PC-3 (cell line): ENCODE data around the gene HCN4. TPM values are rescaled to one million over a fixed set of nuclear protein-coding genes. Genes with fewer than 3 reads are reported as not detected.

Experiments
- ATAC-seq: fragments of 200-7000 bp; cut with Tn5 transposase; 2 replicates; pipeline ENCODE4 v1.9.1; 2020; ENCODE audit warnings: mild to moderate bottlenecking, moderate library complexity
- BruUV-seq: library from RNA; stranded (reverse); fragments of 400-500 nt; replicated peaks from 2 replicates; lab custom pipeline; 2021; lab: Mats Ljungman, UMichigan
- CTCF ChIA-PET: fragments of 300-600 bp; sonication (Branson Sonifier 250); formaldehyde crosslinking; loops from one replicate; lab custom pipeline; 2022; ENCODE audit warnings: antibody characterized with exemption; lab: Charles Lee
- POLR2A ChIA-PET: fragments of 300-600 bp; sonication (Branson Sonifier 250); formaldehyde crosslinking; loops from one replicate; lab custom pipeline; 2022; ENCODE audit warnings: antibody characterized with exemption; ENCODE audit not compliant: unreplicated experiment; lab: Charles Lee
- DNase-seq: peaks from one replicate; pipeline ENCODE4 v3.0.0-alpha.2; 2015
- H2AFZ ChIP-seq: fragments of 300-600 bp; sonication (generic); 2 replicates; pipeline ENCODE4 v1.6.0; 2016; ENCODE audit warnings: antibody characterized with exemption, low read length
- H3F3A ChIP-seq: fragments of 300-600 bp; sonication (generic); one replicate; pipeline ENCODE4 v1.6.0; 2017; ENCODE audit warnings: antibody characterized with exemption, low read length, control low read depth, mild to moderate bottlenecking; ENCODE audit not compliant: unreplicated experiment
- H3K27ac ChIP-seq: fragments of 300-600 bp; sonication (generic); 2 replicates; pipeline ENCODE4 v1.5.1; 2016; ENCODE audit warnings: mild to moderate bottlenecking, low read length
- H3K27me3 ChIP-seq: fragments of 300-600 bp; sonication (generic); 2 replicates; pipeline ENCODE4 v1.6.1; 2016; ENCODE audit warnings: low read length, mixed read lengths
- H3K36me3 ChIP-seq: fragments of 300-600 bp; sonication (generic); 2 replicates; pipeline ENCODE4 v1.6.1; 2016; ENCODE audit warnings: low read depth, mixed run types, low read length, mixed read lengths
- H3K4me1 ChIP-seq: fragments of 300-600 bp; sonication (generic); 2 replicates; pipeline ENCODE4 v1.5.1; 2016; ENCODE audit warnings: low read length; ENCODE audit not compliant: insufficient read depth
- H3K4me2 ChIP-seq: fragments of 300-600 bp; sonication (generic); 2 replicates; pipeline ENCODE4 v1.6.0; 2016; ENCODE audit warnings: low read length
- H3K4me3 ChIP-seq: fragments of 300-600 bp; sonication (generic); 2 replicates; pipeline ENCODE4 v1.5.1; 2016; ENCODE audit warnings: mild to moderate bottlenecking, low read length, mixed read lengths
- H3K79me2 ChIP-seq: fragments of 300-600 bp; sonication (generic); 2 replicates; pipeline ENCODE4 v1.6.1; 2017; ENCODE audit warnings: low read length, mixed read lengths
- H3K9ac ChIP-seq: fragments of 300-600 bp; sonication (generic); 2 replicates; pipeline ENCODE4 v1.6.0; 2016; ENCODE audit warnings: mild to moderate bottlenecking, low read length
- H3K9me2 ChIP-seq: fragments of 300-600 bp; sonication (generic); replicated peaks from 2 replicates; pipeline ENCODE4 v1.6.1; 2016; ENCODE audit warnings: mixed run types, low read length, mixed read lengths
- H3K9me3 ChIP-seq: fragments of 300-600 bp; sonication (generic); 2 replicates; pipeline ENCODE4 v1.6.1; 2016; ENCODE audit warnings: low read length, mixed read lengths
- H4K20me1 ChIP-seq: fragments of 300-600 bp; sonication (generic); 2 replicates; pipeline ENCODE4 v1.6.1; 2016; ENCODE audit warnings: low read length, mixed read lengths
- EZH2 ChIP-seq: fragments of 300-600 bp; sonication (generic); IDR thresholded peaks from one replicate; pipeline ENCODE4 v1.6.1; 2017; ENCODE audit warnings: antibody characterized with exemption, mild to moderate bottlenecking, low read length; ENCODE audit not compliant: unreplicated experiment
- EZH2phosphoT487 ChIP-seq: fragments of 300-600 bp; sonication (generic); IDR thresholded peaks from 2 replicates; pipeline ENCODE4 v1.6.1; 2018; ENCODE audit warnings: mild to moderate bottlenecking, antibody characterized with exemption, low read length, borderline replicate concordance
- intact Hi-C: fragments of 100-400 bp; cut with micrococcal nuclease; formaldehyde crosslinking; loops from 2 replicates; pipeline ENCODE4 v1.9.0; 2023
- total RNA-seq: library from RNA; depleted of rRNA; stranded (reverse); fragments of >200 nt; gene quantifications from 2 replicates; pipeline ENCODE4 v1.2.3, GENCODE V29; 2014
- TF ChIP-seq, protein P1 (sequence below): fragments of 300-600 bp; sonication (generic); conservative IDR thresholded peaks from 2 replicates; pipeline ENCODE4 v1.5.1; 2017; ENCODE audit warnings: antibody characterized with exemption, low read depth, mild to moderate bottlenecking, low read length

Gene HCN4
- total RNA-seq, 1 experiment from 2014 or later = not detected

DNA sequence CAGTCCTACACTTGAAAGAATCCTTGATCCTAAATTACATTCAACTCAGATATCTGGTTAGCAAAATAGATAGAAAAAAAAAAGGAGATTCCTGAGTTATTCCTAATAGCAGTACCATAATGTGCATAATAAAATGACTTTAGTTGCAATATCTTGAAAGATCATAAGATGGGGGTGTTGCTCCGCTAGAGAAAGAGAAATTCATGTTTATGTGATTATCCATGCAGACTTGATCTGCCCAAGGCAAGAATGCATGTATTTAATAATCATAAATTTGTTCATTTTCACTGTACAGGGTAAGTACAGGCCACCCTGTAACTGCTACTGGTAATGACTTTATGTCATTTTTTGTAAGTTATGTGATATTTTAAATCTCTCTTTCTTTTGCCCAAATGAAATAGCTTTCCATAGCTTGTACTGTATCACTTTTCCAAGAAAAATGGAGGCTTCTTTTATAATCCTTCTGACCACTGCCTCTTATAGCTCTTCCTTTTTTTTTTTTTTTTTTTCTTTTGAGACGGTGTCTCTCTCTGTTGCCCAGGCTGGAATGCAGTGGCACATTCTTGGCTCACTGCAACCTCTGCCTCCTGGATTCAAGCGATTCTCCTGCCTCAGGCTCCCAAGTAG, 84.6 kb downstream of the HCN4 start:
- POLR2A ChIA-PET = no interaction called here
- TF ChIP-seq EZH2phosphoT487 = no peak
- TF ChIP-seq, protein P1, sequence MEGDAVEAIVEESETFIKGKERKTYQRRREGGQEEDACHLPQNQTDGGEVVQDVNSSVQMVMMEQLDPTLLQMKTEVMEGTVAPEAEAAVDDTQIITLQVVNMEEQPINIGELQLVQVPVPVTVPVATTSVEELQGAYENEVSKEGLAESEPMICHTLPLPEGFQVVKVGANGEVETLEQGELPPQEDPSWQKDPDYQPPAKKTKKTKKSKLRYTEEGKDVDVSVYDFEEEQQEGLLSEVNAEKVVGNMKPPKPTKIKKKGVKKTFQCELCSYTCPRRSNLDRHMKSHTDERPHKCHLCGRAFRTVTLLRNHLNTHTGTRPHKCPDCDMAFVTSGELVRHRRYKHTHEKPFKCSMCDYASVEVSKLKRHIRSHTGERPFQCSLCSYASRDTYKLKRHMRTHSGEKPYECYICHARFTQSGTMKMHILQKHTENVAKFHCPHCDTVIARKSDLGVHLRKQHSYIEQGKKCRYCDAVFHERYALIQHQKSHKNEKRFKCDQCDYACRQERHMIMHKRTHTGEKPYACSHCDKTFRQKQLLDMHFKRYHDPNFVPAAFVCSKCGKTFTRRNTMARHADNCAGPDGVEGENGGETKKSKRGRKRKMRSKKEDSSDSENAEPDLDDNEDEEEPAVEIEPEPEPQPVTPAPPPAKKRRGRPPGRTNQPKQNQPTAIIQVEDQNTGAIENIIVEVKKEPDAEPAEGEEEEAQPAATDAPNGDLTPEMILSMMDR = peak; percentile 63
- Histone ChIP-seq H3K9me2 (no peaks in the 10 kb centered on the region), H3K9ac (no peak overlapping the region), H3K4me1 (no peaks in the 10 kb centered on the region), H3K27me3 (no peaks in the 10 kb centered on the region), H3K4me2 (no peak overlapping the region), H3K79me2 (no peaks in the 10 kb centered on the region), H4K20me1 (no peaks in the 10 kb centered on the region), H3K27ac (no peak overlapping the region), H3F3A (no peaks in the 10 kb centered on the region), H3K4me3 (no peak overlapping the region), H3K36me3 (no peaks in the 10 kb centered on the region), H3K9me3 (no peaks in the 10 kb centered on the region), H2AFZ (no peak overlapping the region)
- peak; percentile 55 for DNase-seq
- peak; percentile 42; the same call in 1 of the 2 replicates for ATAC-seq
- intact Hi-C loops = loop anchor here (10.0 kb wide), 2 partner anchors 271 to 351 kb away; partner anchors contain the start of gene NPTN
- CTCF ChIA-PET = no interaction called here
- BruUV-seq = no TSS peak

DNA sequence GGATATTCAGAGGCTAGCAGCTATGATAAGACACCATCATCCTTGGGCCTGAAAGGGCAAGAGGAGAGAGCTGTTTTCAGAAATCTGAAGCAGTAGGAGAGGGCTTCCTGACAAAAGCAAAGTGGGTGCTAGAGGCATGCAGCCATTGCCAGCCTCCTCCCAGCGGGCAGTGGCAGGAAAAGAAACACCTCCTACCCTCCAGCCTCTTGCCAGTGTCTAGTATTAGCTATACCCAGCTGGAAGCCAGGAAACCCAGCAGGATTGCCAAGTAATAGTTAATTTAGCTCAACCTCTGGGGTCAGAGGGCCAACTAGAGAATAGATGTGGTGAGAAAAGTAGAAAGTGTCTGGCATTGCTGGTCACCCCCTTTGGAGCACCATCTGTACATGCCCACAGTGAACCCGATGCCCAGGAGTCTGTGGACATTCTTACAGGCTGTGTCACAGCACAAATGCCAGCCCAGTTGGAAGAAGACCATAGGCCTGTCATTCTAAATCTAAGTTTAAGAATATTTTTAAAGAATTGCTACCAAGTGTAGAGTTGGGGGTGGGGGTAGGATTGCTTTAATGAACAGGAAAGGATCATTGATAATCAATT, 85.3 kb downstream of the HCN4 start:
- no peaks in the 10 kb centered on the region for H3K36me3 ChIP-seq
- no peaks in the 10 kb centered on the region for H3F3A ChIP-seq
- H3K27ac ChIP-seq = no peak overlapping the region
- no peaks in the 10 kb centered on the region for H3K9me2 ChIP-seq
- H3K9ac ChIP-seq = no peak overlapping the region
- H3K79me2 ChIP-seq = no peaks in the 10 kb centered on the region
- H3K27me3 ChIP-seq = no peaks in the 10 kb centered on the region
- H3K4me3 ChIP-seq = no peak overlapping the region
- no peaks in the 10 kb centered on the region for H3K4me1 ChIP-seq
- DNase-seq = no peak
- BruUV-seq = no TSS peak
- ATAC-seq = no peak
- H2AFZ ChIP-seq = no peak overlapping the region
- TF ChIP-seq EZH2phosphoT487 (no peak), EZH2 (no peak)
- TF ChIP-seq, protein P1 = no peak
- CTCF ChIA-PET = no interaction called here
- intact Hi-C loops = loop anchor here (10.0 kb wide), 2 partner anchors 271 to 351 kb away; partner anchors contain the start of gene NPTN
- H3K4me2 ChIP-seq = no peak overlapping the region
- no peaks in the 10 kb centered on the region for H3K9me3 ChIP-seq
- POLR2A ChIA-PET = no interaction called here
- H4K20me1 ChIP-seq = no peaks in the 10 kb centered on the region
